CD1c-positive myeloid dendritic cell (primary cell): ENCODE results near the gene ZIC5.

Source experiments
- DNase-seq: peaks from one replicate; pipeline ENCODE4 v3.0.0-alpha.2; 2016; ENCODE audit errors: extremely low spot score

ZIC5 gene

GRCh38 chr13:99987154-99988019 is 15.8 kb upstream of the ZIC5 start:
- DNase-seq: no peak

- DNase-seq: no peak
Measured at GRCh38 chr13:99986741-99987140, 15.2 kb upstream of the ZIC5 start.

DNA sequence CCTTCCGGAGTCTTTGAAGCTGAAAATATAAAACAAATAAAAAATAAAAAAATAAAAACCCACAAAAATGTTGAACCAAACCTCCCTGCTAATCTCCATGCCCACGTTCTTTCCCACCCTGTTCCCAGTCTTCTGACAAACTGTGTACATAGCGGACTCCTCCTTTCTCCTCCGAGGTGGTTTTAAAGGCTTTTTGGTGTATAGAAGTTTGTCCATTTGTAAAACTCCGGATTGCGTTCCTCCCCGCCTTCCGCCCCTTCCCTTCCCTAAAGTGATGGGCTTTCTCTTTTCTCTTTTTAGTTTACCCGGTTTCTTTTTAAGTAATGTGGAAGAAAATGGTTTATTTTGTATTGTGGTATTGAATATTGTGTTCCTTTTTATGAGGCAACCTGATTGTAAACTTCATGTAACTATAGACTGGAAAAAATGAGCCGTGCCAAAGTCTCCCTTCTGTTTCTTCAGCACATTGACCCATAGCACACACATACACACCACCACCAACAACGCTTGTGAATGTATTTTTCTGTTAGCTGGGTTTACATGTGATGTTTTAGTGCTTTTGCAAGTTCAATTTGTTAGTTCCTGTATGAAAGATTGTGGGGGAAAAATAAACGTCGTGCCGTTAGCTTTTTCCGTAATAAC is 14.4 kb upstream of the ZIC5 start:
- DNase-seq: no peak

DNA sequence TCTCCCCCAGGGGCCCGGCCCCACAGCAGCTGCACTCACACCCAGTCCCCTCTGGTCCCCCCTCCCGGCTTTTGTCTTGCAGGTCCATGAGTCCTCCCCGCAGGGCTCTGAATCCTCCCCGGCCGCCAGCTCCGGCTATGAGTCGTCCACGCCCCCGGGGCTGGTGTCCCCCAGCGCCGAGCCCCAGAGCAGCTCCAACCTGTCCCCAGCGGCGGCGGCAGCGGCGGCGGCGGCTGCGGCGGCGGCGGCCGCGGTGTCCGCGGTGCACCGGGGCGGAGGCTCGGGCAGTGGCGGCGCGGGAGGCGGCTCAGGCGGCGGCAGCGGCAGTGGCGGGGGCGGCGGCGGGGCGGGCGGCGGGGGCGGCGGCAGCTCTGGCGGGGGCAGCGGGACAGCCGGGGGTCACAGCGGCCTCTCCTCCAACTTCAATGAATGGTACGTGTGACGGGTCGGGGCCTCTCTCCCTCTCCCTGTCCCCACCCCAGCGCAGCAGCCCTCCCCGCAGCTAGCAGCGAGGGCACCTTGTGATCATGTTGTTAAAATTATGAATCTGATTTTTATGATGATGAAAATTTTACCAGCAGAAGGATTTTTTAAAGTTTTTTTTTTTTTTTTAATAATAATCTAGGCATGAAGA is 13.8 kb upstream of the ZIC5 start:
- no peak for DNase-seq

DNA sequence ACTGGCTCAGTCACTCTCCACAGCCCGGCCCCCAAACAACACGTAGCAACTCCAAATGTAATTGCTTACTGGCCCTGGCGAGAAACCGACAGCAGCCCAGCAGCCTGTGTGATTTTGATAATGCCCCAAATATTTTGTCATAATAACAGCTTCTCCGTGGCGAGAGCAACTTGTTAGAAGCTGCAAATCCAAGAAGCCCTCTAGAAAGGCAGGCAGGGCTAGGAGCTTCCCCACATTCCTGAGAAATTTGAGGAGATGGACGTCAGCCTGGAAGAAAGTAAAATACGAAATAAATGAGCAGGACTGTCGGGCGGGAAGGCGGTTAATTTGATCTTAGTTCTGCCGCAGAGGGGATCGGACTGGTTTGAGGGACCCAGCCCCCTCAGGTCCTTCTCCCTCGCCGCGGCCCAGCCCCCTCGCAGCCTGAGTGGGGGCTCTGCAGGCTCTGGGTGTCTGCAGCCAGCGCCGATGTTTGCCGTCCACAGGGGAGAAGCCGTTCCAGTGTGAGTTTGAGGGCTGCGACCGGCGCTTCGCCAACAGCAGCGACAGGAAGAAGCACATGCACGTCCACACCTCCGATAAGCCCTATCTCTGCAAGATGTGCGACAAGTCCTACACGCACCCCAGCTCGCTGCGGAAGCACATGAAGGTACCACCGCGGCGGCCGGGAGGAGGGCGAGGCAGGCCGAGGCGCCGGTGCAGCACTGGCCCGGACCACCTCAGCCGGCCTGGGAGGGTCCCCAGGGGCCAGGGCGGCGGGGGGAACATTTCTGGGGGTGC is 13.1 kb upstream of the ZIC5 start:
- DNase-seq: no peak

- DNase-seq: no peak
Measured at GRCh38 chr13:99983499-99984401, 12.2 kb upstream of the ZIC5 start.

- DNase-seq: no peak
Measured at GRCh38 chr13:99982731-99983498, 11.3 kb upstream of the ZIC5 start.

DNA sequence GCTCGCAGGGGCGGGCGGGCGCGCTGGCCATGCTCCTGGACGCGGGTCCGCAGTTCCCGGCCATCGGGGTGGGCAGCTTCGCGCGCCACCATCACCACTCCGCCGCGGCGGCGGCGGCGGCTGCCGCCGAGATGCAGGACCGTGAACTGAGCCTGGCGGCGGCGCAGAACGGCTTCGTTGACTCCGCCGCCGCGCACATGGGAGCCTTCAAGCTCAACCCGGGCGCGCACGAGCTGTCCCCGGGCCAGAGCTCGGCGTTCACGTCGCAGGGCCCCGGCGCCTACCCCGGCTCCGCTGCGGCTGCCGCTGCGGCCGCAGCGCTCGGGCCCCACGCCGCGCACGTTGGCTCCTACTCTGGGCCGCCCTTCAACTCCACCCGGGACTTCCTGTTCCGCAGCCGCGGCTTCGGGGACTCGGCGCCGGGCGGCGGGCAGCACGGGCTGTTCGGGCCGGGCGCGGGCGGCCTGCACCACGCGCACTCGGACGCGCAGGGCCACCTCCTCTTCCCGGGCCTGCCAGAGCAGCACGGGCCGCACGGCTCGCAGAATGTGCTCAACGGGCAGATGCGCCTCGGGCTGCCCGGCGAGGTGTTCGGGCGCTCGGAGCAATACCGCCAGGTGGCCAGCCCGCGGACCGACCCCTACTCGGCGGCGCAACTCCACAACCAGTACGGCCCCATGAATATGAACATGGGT is 10.6 kb upstream of the ZIC5 start:
- DNase-seq: peak; percentile 52

DNA sequence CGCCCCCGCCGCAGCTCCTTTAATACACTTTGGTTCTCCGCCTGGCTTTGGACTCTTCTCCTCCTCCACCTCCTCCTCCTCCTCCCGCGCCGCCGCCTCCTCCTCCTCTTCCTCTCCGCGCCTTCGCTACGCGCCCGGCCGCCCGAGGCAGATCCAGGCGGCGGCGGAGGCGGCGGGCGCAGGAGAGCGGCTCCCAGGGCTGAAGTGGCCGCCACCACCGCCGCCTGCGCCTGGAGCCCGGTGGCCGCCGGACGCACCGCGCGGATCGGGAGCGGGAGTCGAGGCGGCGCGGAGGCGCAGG is 10.1 kb upstream of the ZIC5 start, which contains the start of gene ZIC2:
TSS of gene ZIC2 (plus strand) at position 50 of the 301 bp plus-strand sequence. CDS start 281 bp downstream, outside the sequence.
- DNase-seq: no peak

- no peak for DNase-seq
Measured at GRCh38 chr13:99980824-99981734, 9.5 kb upstream of the ZIC5 start.

DNA sequence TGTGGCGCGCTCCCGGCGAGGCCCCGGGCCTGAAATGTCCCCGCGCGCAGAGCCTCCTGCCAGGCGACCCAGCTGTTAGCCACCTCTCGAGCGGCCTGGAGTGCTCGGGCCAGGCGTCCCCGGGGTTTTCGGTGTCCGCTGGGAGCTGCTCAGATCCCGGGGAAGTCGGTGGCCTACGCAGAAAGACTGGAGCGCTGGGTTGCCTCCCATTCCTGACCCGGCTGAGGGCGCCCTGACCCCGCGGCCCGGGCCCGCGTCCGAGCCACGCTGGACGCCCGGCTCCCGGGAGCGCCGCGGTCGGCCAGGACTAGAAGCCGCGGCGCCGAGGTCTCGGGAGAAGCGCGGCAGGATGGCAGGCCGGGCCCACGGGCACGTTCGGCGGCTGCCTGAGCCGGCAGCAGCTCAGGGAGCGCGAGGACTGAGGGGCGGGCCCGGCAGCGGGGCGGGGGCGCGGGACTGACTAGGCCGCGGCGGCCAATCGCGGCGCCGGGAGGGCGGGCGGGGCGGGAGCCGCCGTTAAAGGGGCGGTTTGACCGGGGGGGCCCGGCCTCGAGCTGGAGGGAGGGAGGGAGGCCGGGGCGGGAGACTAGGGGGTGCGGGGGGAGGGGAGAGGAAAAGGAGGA is 8.7 kb upstream of the ZIC5 start:
- DNase-seq: peak; percentile 53

- no peak for DNase-seq
Measured at GRCh38 chr13:99979453-99980200, 8.1 kb upstream of the ZIC5 start.

- DNase-seq: no peak
Measured at GRCh38 chr13:99978799-99979452, 7.4 kb upstream of the ZIC5 start.

GRCh38 chr13:99977912-99978798 is 6.6 kb upstream of the ZIC5 start:
- DNase-seq: no peak

DNA sequence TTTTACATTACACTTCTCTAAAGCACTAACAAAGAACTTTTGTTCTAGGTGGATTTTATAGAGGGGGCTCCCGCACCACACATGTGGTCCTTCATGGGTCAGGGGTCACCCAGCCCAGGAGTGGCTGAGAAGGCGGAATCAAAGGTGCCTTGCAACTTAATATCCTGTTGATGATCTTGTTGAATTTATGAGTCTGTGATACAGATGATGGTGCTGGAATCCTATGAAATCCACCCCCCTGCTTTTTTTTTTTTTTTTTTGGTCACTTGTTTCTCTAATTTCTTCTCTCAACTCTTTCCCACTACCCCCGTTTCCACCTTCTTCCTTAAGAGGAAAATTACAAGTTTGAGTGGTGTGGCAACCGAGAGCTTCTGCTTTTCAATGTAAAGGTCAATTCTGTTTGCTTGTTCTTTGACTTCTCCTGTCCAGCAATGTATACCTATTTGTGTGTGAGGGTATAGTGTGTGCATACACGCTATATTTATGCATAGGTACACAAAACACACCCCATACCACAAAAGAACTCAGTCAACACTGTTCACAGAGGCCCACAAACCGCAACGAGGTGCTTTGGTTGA is 5.9 kb upstream of the ZIC5 start:
- peak; percentile 54 for DNase-seq
